ENCODE data around the gene MAPKAPK3. TPM values are rescaled to one million over a fixed set of nuclear protein-coding genes. Genes with fewer than 3 reads are reported as not detected.

The MAPKAPK3 gene
- total RNA-seq, 2 experiments from 2014 or later, result 176 to 195 TPM

- POLR2A ChIA-PET, result no interaction called here
- H3K9me3 Mint-ChIP-seq, result no peaks in the 10 kb centered on the region
- H3K36me3 Mint-ChIP-seq, result peaks cover 33% of the 10 kb centered on the region
- peaks cover 12% of the 10 kb centered on the region for H3K4me1 Mint-ChIP-seq
- H3K4me3 Mint-ChIP-seq, result no peak overlapping the region
- H3K27me3 Mint-ChIP-seq, result no peaks in the 10 kb centered on the region
- H3K27ac Mint-ChIP-seq, result no peak overlapping the region
- DNase-seq, result no peak
- ATAC-seq (ENCODE audit: low read depth), result no peak
These were observed 25.4 kb downstream of the MAPKAPK3 start for GRCh38 chr3:50642382-50642781.

GRCh38 chr3:50644561-50644960 lies 27.6 kb downstream of the MAPKAPK3 start:
- Mint-ChIP-seq H3K9me3 (no peaks in the 10 kb centered on the region), H3K4me3 (no peak overlapping the region), H3K27me3 (no peaks in the 10 kb centered on the region), H3K36me3 (peaks cover 34% of the 10 kb centered on the region), H3K27ac (no peak overlapping the region), H3K4me1 (peaks cover 4% of the 10 kb centered on the region)
- no peak for DNase-seq
- POLR2A ChIA-PET, result no interaction called here
- no peak for ATAC-seq (ENCODE audit: low read depth)

- H3K36me3 Mint-ChIP-seq, result peaks cover 34% of the 10 kb centered on the region
- no peak for ATAC-seq (ENCODE audit: low read depth)
- H3K27me3 Mint-ChIP-seq, result no peaks in the 10 kb centered on the region
- no peak overlapping the region for H3K4me3 Mint-ChIP-seq
- H3K4me1 Mint-ChIP-seq, result peaks cover 6% of the 10 kb centered on the region
- DNase-seq, result no peak
- no peak overlapping the region for H3K27ac Mint-ChIP-seq
- POLR2A ChIA-PET, result interaction anchor here (1.4 kb wide), 1 partner anchor 10 kb away, joined by 3 read pairs; no protein-coding TSS in a partner anchor
- H3K9me3 Mint-ChIP-seq, result no peaks in the 10 kb centered on the region
These were observed 28.4 kb downstream of the MAPKAPK3 start for GRCh38 chr3:50645378-50645777.

GRCh38 chr3:50648313-50648712 lies 31.4 kb downstream of the MAPKAPK3 start:
- Mint-ChIP-seq H3K36me3 (peaks cover 24% of the 10 kb centered on the region), H3K27ac (no peak overlapping the region)
- POLR2A ChIA-PET, result interaction anchor here (0.7 kb wide), 1 partner anchor 56 kb away, joined by 3 read pairs; no protein-coding TSS in a partner anchor

GRCh38 chr3:50648944-50649343 lies 32.0 kb downstream of the MAPKAPK3 start:
- H3K4me1 Mint-ChIP-seq, result peaks cover 14% of the 10 kb centered on the region
- no peak overlapping the region for H3K4me3 Mint-ChIP-seq
- no peaks in the 10 kb centered on the region for H3K27me3 Mint-ChIP-seq
- DNase-seq (no peak), ATAC-seq (ENCODE audit: low read depth) (no peak)
- H3K36me3 Mint-ChIP-seq, result peaks cover 18% of the 10 kb centered on the region
- H3K9me3 Mint-ChIP-seq, result no peaks in the 10 kb centered on the region
- H3K27ac Mint-ChIP-seq, result no peak overlapping the region
- POLR2A ChIA-PET, result interaction anchor here (1.0 to 1.6 kb wide), 4 partner anchors 15 to 77 kb away, joined by 3 to 4 read pairs (median 4); no protein-coding TSS in a partner anchor

More at GRCh38 chr3:50648313-50648712, 31.4 kb downstream of the MAPKAPK3 start:
- no peak for ATAC-seq (ENCODE audit: low read depth)
- no peak for DNase-seq
- Mint-ChIP-seq H3K4me3 (no peak overlapping the region), H3K9me3 (no peaks in the 10 kb centered on the region), H3K27me3 (no peaks in the 10 kb centered on the region), H3K4me1 (peaks cover 13% of the 10 kb centered on the region)

- POLR2A ChIA-PET, result interaction anchor here (1.0 to 1.6 kb wide), 5 partner anchors 16 to 77 kb away, joined by 3 to 4 read pairs (median 3); partner anchors contain the start of gene CISH
- H3K4me3 Mint-ChIP-seq, result no peak overlapping the region
- no peaks in the 10 kb centered on the region for H3K27me3 Mint-ChIP-seq
- no peaks in the 10 kb centered on the region for H3K9me3 Mint-ChIP-seq
- DNase-seq (no peak), ATAC-seq (ENCODE audit: low read depth) (no peak)
- no peak overlapping the region for H3K27ac Mint-ChIP-seq
- peaks cover 17% of the 10 kb centered on the region for H3K36me3 Mint-ChIP-seq
- H3K4me1 Mint-ChIP-seq, result peaks cover 14% of the 10 kb centered on the region
These were observed 32.5 kb downstream of the MAPKAPK3 start for GRCh38 chr3:50649451-50649931.

GRCh38 chr3:50650018-50650417 lies 33.1 kb downstream of the MAPKAPK3 start:
- no peaks in the 10 kb centered on the region for H3K9me3 Mint-ChIP-seq
- POLR2A ChIA-PET, result interaction anchor here (1.1 to 1.6 kb wide), 4 partner anchors 16 to 78 kb away, joined by 3 to 4 read pairs (median 3); partner anchors contain the start of gene CISH
- H3K36me3 Mint-ChIP-seq, result peaks cover 14% of the 10 kb centered on the region
- H3K4me3 Mint-ChIP-seq, result no peak overlapping the region
- peaks cover 18% of the 10 kb centered on the region for H3K4me1 Mint-ChIP-seq
- no peak for DNase-seq
- no peaks in the 10 kb centered on the region for H3K27me3 Mint-ChIP-seq
- no peak for ATAC-seq (ENCODE audit: low read depth)
- no peak overlapping the region for H3K27ac Mint-ChIP-seq

- POLR2A ChIA-PET, result interaction anchor here (1.1 to 4.9 kb wide), 3 partner anchors 32 to 50 kb away, joined by 4 to 28 read pairs (median 6); no protein-coding TSS in a partner anchor
- Mint-ChIP-seq H3K27me3 (no peaks in the 10 kb centered on the region), H3K27ac (peak overlapping the region; percentile 23), H3K4me3 (no peak overlapping the region), H3K9me3 (no peaks in the 10 kb centered on the region), H3K36me3 (peaks cover 9% of the 10 kb centered on the region), H3K4me1 (peaks cover 23% of the 10 kb centered on the region)
- ATAC-seq (ENCODE audit: low read depth) (no peak), DNase-seq (no peak)
These were observed 34.5 kb downstream of the MAPKAPK3 start for GRCh38 chr3:50651445-50651844.

- H3K4me1 Mint-ChIP-seq, result peaks cover 23% of the 10 kb centered on the region
- no peaks in the 10 kb centered on the region for H3K27me3 Mint-ChIP-seq
- DNase-seq, result no peak
- H3K36me3 Mint-ChIP-seq, result peaks cover 9% of the 10 kb centered on the region
- H3K9me3 Mint-ChIP-seq, result no peaks in the 10 kb centered on the region
- H3K4me3 Mint-ChIP-seq, result no peak overlapping the region
- ATAC-seq (ENCODE audit: low read depth), result no peak
- peak overlapping the region; percentile 62 for H3K27ac Mint-ChIP-seq
- POLR2A ChIA-PET, result interaction anchor here (0.6 to 4.9 kb wide), 12 partner anchors 16 to 84 kb away, joined by 3 to 48 read pairs (median 6); partner anchors contain the start of genes C3orf18, HEMK1 and MAPKAPK3
These were observed 35.1 kb downstream of the MAPKAPK3 start for GRCh38 chr3:50651920-50652529.

- no peaks in the 10 kb centered on the region for H3K27me3 Mint-ChIP-seq
- H3K27ac Mint-ChIP-seq, result peak overlapping the region; percentile 22
- H3K36me3 Mint-ChIP-seq, result peaks cover 7% of the 10 kb centered on the region
- DNase-seq (peak; percentile 65), ATAC-seq (ENCODE audit: low read depth) (peak; percentile 46)
- no peak overlapping the region for H3K4me3 Mint-ChIP-seq
- H3K4me1 Mint-ChIP-seq, result peaks cover 23% of the 10 kb centered on the region
- H3K9me3 Mint-ChIP-seq, result no peaks in the 10 kb centered on the region
- POLR2A ChIA-PET, result interaction anchor here (0.6 to 4.9 kb wide), 15 partner anchors 16 to 85 kb away, joined by 3 to 48 read pairs (median 5); partner anchors contain the start of genes C3orf18, CISH, HEMK1 and MAPKAPK3
These were observed 35.8 kb downstream of the MAPKAPK3 start for GRCh38 chr3:50652709-50653108.

GRCh38 chr3:50653937-50654595 lies 37.1 kb downstream of the MAPKAPK3 start:
- H3K4me1 Mint-ChIP-seq, result peaks cover 23% of the 10 kb centered on the region
- no peak overlapping the region for H3K27ac Mint-ChIP-seq
- DNase-seq (no peak), ATAC-seq (ENCODE audit: low read depth) (no peak)
- POLR2A ChIA-PET, result interaction anchor here (0.8 to 4.9 kb wide), 10 partner anchors 9 to 83 kb away, joined by 3 to 48 read pairs (median 6); partner anchors contain the start of genes DOCK3, HEMK1 and MAPKAPK3
- H3K4me3 Mint-ChIP-seq, result no peak overlapping the region
- no peaks in the 10 kb centered on the region for H3K9me3 Mint-ChIP-seq
- H3K27me3 Mint-ChIP-seq, result no peaks in the 10 kb centered on the region
- no peaks in the 10 kb centered on the region for H3K36me3 Mint-ChIP-seq

GRCh38 chr3:50655009-50655830 lies 38.3 kb downstream of the MAPKAPK3 start:
- peak; percentile 54 for ATAC-seq (ENCODE audit: low read depth)
- POLR2A ChIA-PET, result interaction anchor here (0.8 to 4.9 kb wide), 7 partner anchors 10 to 84 kb away, joined by 3 to 48 read pairs (median 5); partner anchors contain the start of genes DOCK3, HEMK1 and MAPKAPK3
- Mint-ChIP-seq H3K27ac (peak overlapping the region; percentile 39), H3K4me3 (no peak overlapping the region), H3K4me1 (peaks cover 22% of the 10 kb centered on the region), H3K9me3 (no peaks in the 10 kb centered on the region), H3K36me3 (no peaks in the 10 kb centered on the region), H3K27me3 (no peaks in the 10 kb centered on the region)
- peak; percentile 31 for DNase-seq

Data from activated naive CD8-positive, alpha-beta T cell treated with anti-CD3 and anti-CD28 coated beads, Interleukin-2, amount 10 ng/mL, durations not matched to agents 7 days and 5 days (primary cell).